Measurements from ENCODE around the gene PODN. TPM values are rescaled to one million over a fixed set of nuclear protein-coding genes. Genes with fewer than 3 reads are reported as not detected.
A peak's percentile ranks its signal among the peaks of the same experiment; 100 is the strongest.

Gene PODN
- total RNA-seq, 2 donors from 2014 or later = 35.8 to 123 TPM

- 77 to 87% methylated on average over 15 to 17 of the region's 17 CpGs for WGBS, 2 donors
- ATAC-seq (no peak), DNase-seq (peak in 3 of 4 donors; percentile 2 to 6 (median 3))
- intact Hi-C loops (cut with DNase I) = no loop called here
- TF ChIP-seq POLR2A (IDR thresholded peaks at IDR 0.05) (no peak), CTCF (IDR thresholded peaks at IDR 0.05) (no peak)
- H3K27ac ChIP-seq = no peak overlapping the region
- H3K36me3 ChIP-seq (replicated peaks in 1 of 2; ENCODE audit: insufficient read depth in 1 of 2, low read depth in 2 of 2) = no peaks in the 10 kb centered on the region
- no peaks in the 10 kb centered on the region for H3K27me3 ChIP-seq
- no peaks in the 10 kb centered on the region for H3K4me1 ChIP-seq
- H3K4me3 ChIP-seq = no peak overlapping the region
- no peaks in the 10 kb centered on the region for H3K9me3 ChIP-seq
Measured at GRCh38 chr1:53071167-53071865, 9.3 kb downstream of the PODN start.

- no peak for DNase-seq
- no peaks in the 10 kb centered on the region for H3K4me1 ChIP-seq
- TF ChIP-seq CTCF (IDR thresholded peaks at IDR 0.05) = no peak
- H3K9me3 ChIP-seq = no peaks in the 10 kb centered on the region
- intact Hi-C loops (cut with DNase I) = no loop called here
- H3K4me3 ChIP-seq = no peak overlapping the region
- 79 to 92% methylated on average over 1 of the region's 1 CpG for WGBS, 2 donors
- H3K27ac ChIP-seq = no peak overlapping the region
- no peaks in the 10 kb centered on the region for H3K36me3 ChIP-seq (replicated peaks in 1 of 2; ENCODE audit: insufficient read depth in 1 of 2, low read depth in 2 of 2)
- H3K27me3 ChIP-seq = no peaks in the 10 kb centered on the region
- ATAC-seq = no peak
Measured at GRCh38 chr1:53071915-53072314, 9.9 kb downstream of the PODN start.

GRCh38 chr1:53073287-53073686 lies 11.3 kb downstream of the PODN start:
- intact Hi-C loops (cut with DNase I) = no loop called here

GRCh38 chr1:53073868-53074311 lies 11.9 kb downstream of the PODN start:
- H3K4me3 ChIP-seq = no peak overlapping the region

More at GRCh38 chr1:53073287-53073686, 11.3 kb downstream of the PODN start:
- Histone ChIP-seq H3K4me1 (no peaks in the 10 kb centered on the region), H3K36me3 (replicated peaks in 1 of 2; ENCODE audit: insufficient read depth in 1 of 2, low read depth in 2 of 2) (no peaks in the 10 kb centered on the region), H3K27me3 (no peaks in the 10 kb centered on the region), H3K9me3 (no peaks in the 10 kb centered on the region), H3K4me3 (no peak overlapping the region), H3K27ac (no peak overlapping the region)
- DNase-seq = peak in 1 of 4 donors; percentile 2
- 88 to 91% methylated on average over 7 of the region's 7 CpGs for WGBS, 2 donors
- no peak for ATAC-seq
- TF ChIP-seq POLR2A (IDR thresholded peaks at IDR 0.05) (no peak), CTCF (IDR thresholded peaks at IDR 0.05) (no peak)

GRCh38 chr1:53074313-53075154 lies 12.5 kb downstream of the PODN start:
- intact Hi-C loops (cut with DNase I) = no loop called here
- no peak for TF ChIP-seq POLR2A (IDR thresholded peaks at IDR 0.05)
- no peak for TF ChIP-seq CTCF (IDR thresholded peaks at IDR 0.05)
- Histone ChIP-seq H3K27ac (no peak overlapping the region), H3K4me3 (no peak overlapping the region), H3K36me3 (replicated peaks in 1 of 2; ENCODE audit: insufficient read depth in 1 of 2, low read depth in 2 of 2) (no peaks in the 10 kb centered on the region), H3K4me1 (no peaks in the 10 kb centered on the region), H3K27me3 (no peaks in the 10 kb centered on the region), H3K9me3 (no peaks in the 10 kb centered on the region)
- DNase-seq (peak in 2 of 4 donors; percentile 2 to 6), ATAC-seq (no peak)
- WGBS, 2 donors = 79 to 90% methylated on average over 5 to 8 of the region's 8 CpGs

More at GRCh38 chr1:53073868-53074311, 11.9 kb downstream of the PODN start:
- intact Hi-C loops (cut with DNase I) = no loop called here
- no peak for TF ChIP-seq POLR2A (IDR thresholded peaks at IDR 0.05)
- H3K4me1 ChIP-seq = no peaks in the 10 kb centered on the region
- H3K27ac ChIP-seq = no peak overlapping the region
- no peaks in the 10 kb centered on the region for H3K36me3 ChIP-seq (replicated peaks in 1 of 2; ENCODE audit: insufficient read depth in 1 of 2, low read depth in 2 of 2)
- 73% methylated on average over 5 to 9 of the region's 10 CpGs for WGBS, 2 donors
- no peaks in the 10 kb centered on the region for H3K9me3 ChIP-seq
- no peaks in the 10 kb centered on the region for H3K27me3 ChIP-seq
- peak in 2 of 4 donors; percentile 4 to 16 for DNase-seq
- no peak for ATAC-seq

All from body of pancreas (tissue), 4 donors.